ENCODE results near the gene SWT1.

GRCh38 chr1:185297982-185298381 lies 141.0 kb downstream of the SWT1 start:
- no peak for TF ChIP-seq CTCF (IDR thresholded peaks at IDR 0.05; ENCODE audit: poor library complexity)
- no peak for TF ChIP-seq EZH2 (IDR thresholded peaks at IDR 0.05; ENCODE audit: borderline replicate concordance)
